Measurements from ENCODE around the gene TOGARAM1. TPM values are rescaled to one million over a fixed set of nuclear protein-coding genes. Genes with fewer than 3 reads are reported as not detected.

TOGARAM1 gene
- total and polyA plus RNA-seq, 2 donors (not counting 3 experiments of a cell fraction or from before 2014, with no cell fraction given) = 4.2 to 13.8 TPM

- dilution Hi-C loops (cut with MboI; ENCODE audit: extremely low pct_ligation_motif_present, low sequenced_read_pairs) = no loop called here
- ChIA-PET POLR2A (interaction anchor here (0.6 kb wide), 1 partner anchor 307 kb away, joined by 3 read pairs; no protein-coding TSS in a partner anchor), CTCF (interaction anchor here (1.2 to 3.5 kb wide), 2 partner anchors 14 to 50 kb away, joined by 4 to 22 read pairs; no protein-coding TSS in a partner anchor)
- Histone ChIP-seq H3K4me2 (ENCODE audit: insufficient read depth, low read length) (peak overlapping the region; percentile 90), H3K4me1 (ENCODE audit: control insufficient read depth, extremely low read depth, insufficient read depth, low read length) (peaks cover 43% of the 10 kb centered on the region), H3K27me3 (ENCODE audit: control insufficient read depth in 2 of 2, insufficient read depth in 2 of 2, low read length in 2 of 2) (no peaks in the 10 kb centered on the region), H2AFZ (ENCODE audit: low read depth, low read length) (no peak overlapping the region), H3K9ac (replicated peaks; ENCODE audit: extremely low read depth, insufficient read depth, low read length) (no peak overlapping the region), H3K36me3 (ENCODE audit: control insufficient read depth in 2 of 2, extremely low read depth in 1 of 2, insufficient read depth in 2 of 2, low read length in 2 of 2) (no peaks in the 10 kb centered on the region), H3K9me3 (replicated peaks; ENCODE audit: control insufficient read depth, insufficient read depth, low read length) (no peaks in the 10 kb centered on the region), H3K79me2 (ENCODE audit: control insufficient read depth, insufficient read depth, low read length) (peaks cover 74% of the 10 kb centered on the region), H3K4me3 (replicated peaks in 1 of 3; ENCODE audit: insufficient read depth in 1 of 3, low read depth in 1 of 3, low read length in 3 of 3) (peak overlapping the region; percentile 45 to 83 (median 71)), H4K20me1 (replicated peaks; ENCODE audit: control insufficient read depth, extremely low read depth, insufficient read depth, low read length) (peaks cover 3% of the 10 kb centered on the region), H3K9me1 (replicated peaks; ENCODE audit: control insufficient read depth, extremely low read depth, insufficient read depth, low read length) (no peaks in the 10 kb centered on the region), H3K27ac (ENCODE audit: insufficient read depth, low read depth, low read length) (no peak overlapping the region)
- DNase-seq (ENCODE audit: low read depth, low spot score) (peak; percentile 14), FAIRE-seq (no peak)
- no TSS peak for BruUV-seq (replicated peaks)
- intact Hi-C loops (cut with micrococcal nuclease) = loop anchor here (5.0 kb wide), 1 partner anchor 52 kb away; no protein-coding TSS in a partner anchor
- TF ChIP-seq MYC (IDR thresholded peaks at IDR 0.05; ENCODE audit: low read depth, low read length) (no peak), MAX (IDR thresholded peaks at IDR 0.05; ENCODE audit: insufficient read depth, insufficient read length) (peak; percentile 5)
Observed at GRCh38 chr14:44963775-44964380, 1.9 kb downstream of the TOGARAM1 start.

- CTCF ChIA-PET = no interaction called here
- dilution Hi-C loops (cut with MboI; ENCODE audit: extremely low pct_ligation_motif_present, low sequenced_read_pairs) (no loop called here), intact Hi-C loops (cut with micrococcal nuclease) (no loop called here)
- peaks cover 32% of the 10 kb centered on the region for H3K4me1 ChIP-seq (ENCODE audit: control insufficient read depth, extremely low read depth, insufficient read depth, low read length)
- peak overlapping the region; percentile 40 for H3K4me2 ChIP-seq (ENCODE audit: insufficient read depth, low read length)
- H3K9me1 ChIP-seq (replicated peaks; ENCODE audit: control insufficient read depth, extremely low read depth, insufficient read depth, low read length) = no peaks in the 10 kb centered on the region
- no peaks in the 10 kb centered on the region for H3K36me3 ChIP-seq (ENCODE audit: control insufficient read depth in 2 of 2, extremely low read depth in 1 of 2, insufficient read depth in 2 of 2, low read length in 2 of 2)
- no peak overlapping the region for H3K9ac ChIP-seq (replicated peaks; ENCODE audit: extremely low read depth, insufficient read depth, low read length)
- H3K9me3 ChIP-seq (replicated peaks; ENCODE audit: control insufficient read depth, insufficient read depth, low read length) = no peaks in the 10 kb centered on the region
- no peak for FAIRE-seq
- no peak for DNase-seq (ENCODE audit: low read depth, low spot score)
- peaks cover 71% of the 10 kb centered on the region for H3K79me2 ChIP-seq (ENCODE audit: control insufficient read depth, insufficient read depth, low read length)
- TF ChIP-seq CTCF (IDR thresholded peaks at IDR 0.05; ENCODE audit: extremely low read depth in 1 of 2, insufficient read depth in 1 of 2, low read depth in 1 of 2, low read length in 2 of 2) (no peak), GATA2 (IDR thresholded peaks at IDR 0.05; ENCODE audit: insufficient read depth, insufficient read length, low read depth, low read length) (no peak), POLR2AphosphoS5 (IDR thresholded peaks at IDR 0.05; ENCODE audit: insufficient read depth, low read depth, low read length) (no peak), EZH2 (IDR thresholded peaks at IDR 0.05; ENCODE audit: borderline replicate concordance, low read depth, low read length, severe bottlenecking) (no peak), JUN (IDR thresholded peaks at IDR 0.05; ENCODE audit: borderline replicate concordance, insufficient read depth, insufficient read length, low read depth) (no peak), MAX (IDR thresholded peaks at IDR 0.05; ENCODE audit: insufficient read depth, insufficient read length) (no peak)
- no peak overlapping the region for H2AFZ ChIP-seq (ENCODE audit: low read depth, low read length)
- H3K27ac ChIP-seq (ENCODE audit: insufficient read depth, low read depth, low read length) = no peak overlapping the region
- H3K4me3 ChIP-seq (replicated peaks in 1 of 3; ENCODE audit: insufficient read depth in 1 of 3, low read depth in 1 of 3, low read length in 3 of 3) = peak overlapping the region in 1 of 3 experiments; percentile 15
- no peaks in the 10 kb centered on the region for H3K27me3 ChIP-seq (ENCODE audit: control insufficient read depth in 2 of 2, insufficient read depth in 2 of 2, low read length in 2 of 2)
- POLR2A ChIA-PET = no interaction called here
- H4K20me1 ChIP-seq (replicated peaks; ENCODE audit: control insufficient read depth, extremely low read depth, insufficient read depth, low read length) = no peaks in the 10 kb centered on the region
- no TSS peak for BruUV-seq (replicated peaks)
Observed at GRCh38 chr14:44966601-44967336, 4.8 kb downstream of the TOGARAM1 start.

Data from endothelial cell of umbilical vein (primary cell).